H9 (cell line): ENCODE results near the gene ZNF175. TPM values are rescaled to one million over a fixed set of nuclear protein-coding genes. Genes with fewer than 3 reads are reported as not detected.

Experiments used
- DNase-seq: peaks from one replicate; pipeline ENCODE4 v3.0.0-alpha.2; 2017
- H2AFZ ChIP-seq: one replicate; pipeline ENCODE4 v1.6.1; 2013; ENCODE audit warnings: mild to moderate bottlenecking, low read length, control low read depth, moderate library complexity
- H2AK5ac ChIP-seq: 2 replicates; pipeline ENCODE4 v1.6.1; 2013; ENCODE audit warnings: low read length, control low read depth, mixed read lengths; ENCODE audit not compliant: insufficient read length
- H2BK120ac ChIP-seq: one replicate; pipeline ENCODE4 v1.6.1; 2013; ENCODE audit warnings: low read depth, mild to moderate bottlenecking, low read length, control low read depth, inconsistent platforms; ENCODE audit not compliant: poor library complexity, severe bottlenecking
- H2BK12ac ChIP-seq: 2 replicates; pipeline ENCODE4 v1.6.1; 2013; ENCODE audit warnings: low read length, control low read depth, mixed read lengths, low read depth; ENCODE audit not compliant: insufficient read length
- H2BK15ac ChIP-seq: 2 replicates; pipeline ENCODE4 v1.6.1; 2013; ENCODE audit warnings: low read depth, low read length, control low read depth
- H2BK20ac ChIP-seq: one replicate; pipeline ENCODE4 v1.6.1; 2013; ENCODE audit warnings: low read depth, mild to moderate bottlenecking, low read length, control low read depth, inconsistent platforms; ENCODE audit not compliant: poor library complexity, severe bottlenecking
- H2BK5ac ChIP-seq: 2 replicates; pipeline ENCODE4 v1.6.1; 2013; ENCODE audit warnings: low read length, control low read depth, mixed read lengths; ENCODE audit not compliant: insufficient read length
- H3K14ac ChIP-seq: 2 replicates; pipeline ENCODE4 v1.6.1; 2013; ENCODE audit warnings: low read length, control low read depth; ENCODE audit not compliant: insufficient read depth
- H3K18ac ChIP-seq: 2 replicates; pipeline ENCODE4 v1.6.1; 2013; ENCODE audit warnings: low read depth, mild to moderate bottlenecking, mixed read lengths, low read length, control low read depth; ENCODE audit not compliant: insufficient read length
- H3K23ac ChIP-seq: 2 replicates; pipeline ENCODE4 v1.6.1; 2013; ENCODE audit warnings: low read length, control low read depth, mixed read lengths, low read depth; ENCODE audit not compliant: insufficient read length
- H3K23me2 ChIP-seq: 2 replicates; pipeline ENCODE4 v1.6.1; 2013; ENCODE audit warnings: low read depth, mild to moderate bottlenecking, mixed read lengths, low read length, control low read depth; ENCODE audit not compliant: insufficient read length, poor library complexity, severe bottlenecking
- H3K27ac ChIP-seq: 2 replicates; pipeline ENCODE4 v1.5.1; 2013; ENCODE audit warnings: low read length, control low read depth, mixed read lengths, low read depth; ENCODE audit not compliant: insufficient read length
- H3K27me3 ChIP-seq: 2 replicates; pipeline ENCODE4 v1.6.1; 2013; ENCODE audit warnings: low read length, control low read depth, inconsistent platforms; ENCODE audit not compliant: insufficient read depth
- H3K4ac ChIP-seq: 2 replicates; pipeline ENCODE4 v1.6.1; 2013; ENCODE audit warnings: low read depth, mild to moderate bottlenecking, control low read depth, inconsistent platforms, low read length, moderate library complexity
- H3K4me1 ChIP-seq: 2 replicates; pipeline ENCODE4 v1.6.1; 2013; ENCODE audit warnings: low read length, control low read depth, inconsistent platforms; ENCODE audit not compliant: insufficient read depth
- H3K4me2 ChIP-seq: 2 replicates; pipeline ENCODE4 v1.6.1; 2013; ENCODE audit warnings: low read length, control low read depth, mixed read lengths; ENCODE audit not compliant: insufficient read length, insufficient read depth
- H3K56ac ChIP-seq: 2 replicates; pipeline ENCODE4 v1.6.1; 2013; ENCODE audit warnings: low read depth, mild to moderate bottlenecking, mixed read lengths, low read length, control low read depth; ENCODE audit not compliant: insufficient read length
- H3K79me1 ChIP-seq: 2 replicates; pipeline ENCODE4 v1.6.1; 2013; ENCODE audit warnings: low read depth, mild to moderate bottlenecking, moderate library complexity, low read length, control low read depth, inconsistent platforms; ENCODE audit not compliant: insufficient read depth, poor library complexity, severe bottlenecking
- H3K79me2 ChIP-seq: 2 replicates; pipeline ENCODE4 v1.6.1; 2013; ENCODE audit warnings: low read length, control low read depth, inconsistent platforms; ENCODE audit not compliant: insufficient read depth
- H3K9ac ChIP-seq: 2 replicates; pipeline ENCODE4 v1.6.1; 2013; ENCODE audit warnings: low read length, control low read depth, mixed read lengths; ENCODE audit not compliant: insufficient read length; ENCODE audit errors: extremely low read depth
- H3K9me3 ChIP-seq: one replicate; pipeline ENCODE4 v1.6.1; 2013; ENCODE audit warnings: low read depth, low read length, inconsistent platforms; ENCODE audit not compliant: control insufficient read depth
- H3T11ph ChIP-seq: one replicate; pipeline ENCODE4 v1.6.1; 2013; ENCODE audit warnings: mild to moderate bottlenecking, low read length, control low read depth, inconsistent platforms
- H4K20me1 ChIP-seq: one replicate; pipeline ENCODE4 v1.6.1; 2013; ENCODE audit not compliant: control insufficient read depth, insufficient read length, insufficient read depth
- H4K5ac ChIP-seq: 2 replicates; pipeline ENCODE4 v1.6.1; 2013; ENCODE audit warnings: low read depth, mild to moderate bottlenecking, mixed read lengths, low read length, control low read depth; ENCODE audit not compliant: insufficient read length
- H4K8ac ChIP-seq: replicated peaks from 2 replicates; pipeline ENCODE4 v1.6.1; 2013; ENCODE audit warnings: low read length, control low read depth, mixed read lengths, low read depth; ENCODE audit not compliant: insufficient read length
- H4K91ac ChIP-seq: 2 replicates; pipeline ENCODE4 v1.6.1; 2013; ENCODE audit warnings: low read depth, mild to moderate bottlenecking, moderate library complexity, mixed read lengths, low read length, control low read depth; ENCODE audit not compliant: insufficient read length
- H3K27ac Mint-ChIP-seq, 3 experiments: 2 replicates in 2 of 3; 3 replicates in 1 of 3; pipeline ENCODE4 v1.8.0; 2020 to 2021; ENCODE audit warnings: mixed read lengths in 3 of 3, mild to moderate bottlenecking in 1 of 3, moderate library complexity in 1 of 3
- H3K27me3 Mint-ChIP-seq: 2 replicates; pipeline ENCODE4 v1.8.0; 2021; ENCODE audit warnings: low read depth, mild to moderate bottlenecking, moderate library complexity, mixed read lengths
- H3K36me3 Mint-ChIP-seq, 3 experiments: 2 replicates in 2 of 3; 3 replicates in 1 of 3; pipeline ENCODE4 v1.8.0; 2020 to 2021; ENCODE audit warnings: low read depth in 3 of 3, mixed read lengths in 3 of 3; ENCODE audit not compliant: insufficient read depth in 1 of 3
- H3K4me1 Mint-ChIP-seq, 2 experiments: 2 replicates each; pipeline ENCODE4 v1.8.0; 2020; ENCODE audit warnings: mixed read lengths in 2 of 2
- H3K4me3 Mint-ChIP-seq, 2 experiments: 2 replicates in 1 of 2; 3 replicates in 1 of 2; pipeline ENCODE4 v1.8.0; 2020 to 2021; ENCODE audit warnings: mild to moderate bottlenecking in 2 of 2, mixed read lengths in 2 of 2, moderate library complexity in 1 of 2
- H3K9me3 Mint-ChIP-seq, 2 experiments: 2 replicates in 1 of 2; 3 replicates in 1 of 2; pipeline ENCODE4 v1.8.0; 2020; ENCODE audit warnings: mild to moderate bottlenecking in 2 of 2, mixed read lengths in 2 of 2, moderate library complexity in 1 of 2
- WGBS: extraction: QIAGEN DNeasy Blood & Tissue Kit; methylation state at CpG from one replicate; pipeline ENCODE4 v1.1.7; 2013; ENCODE audit warnings: missing lambda C conversion rate, low lambda C conversion rate, mixed read lengths; ENCODE audit not compliant: insufficient read length; ENCODE audit errors: extremely low coverage; 5-methylcytosine and 5-hydroxymethylcytosine counted together
- total RNA-seq: library from RNA; stranded (reverse); gene quantifications from 2 replicates; pipeline ENCODE4 v1.2.1, GENCODE V29; 2021
- TF ChIP-seq, protein P1 (sequence below): fragments of 200-600 bp; sonication (generic); conservative IDR thresholded peaks from 3 replicates; pipeline ENCODE4 v1.8.0; 2021; ENCODE audit warnings: antibody characterized with exemption, mild to moderate bottlenecking

The ZNF175 gene
- total RNA-seq, 1 experiment from 2014 or later = 10.7 TPM

DNA sequence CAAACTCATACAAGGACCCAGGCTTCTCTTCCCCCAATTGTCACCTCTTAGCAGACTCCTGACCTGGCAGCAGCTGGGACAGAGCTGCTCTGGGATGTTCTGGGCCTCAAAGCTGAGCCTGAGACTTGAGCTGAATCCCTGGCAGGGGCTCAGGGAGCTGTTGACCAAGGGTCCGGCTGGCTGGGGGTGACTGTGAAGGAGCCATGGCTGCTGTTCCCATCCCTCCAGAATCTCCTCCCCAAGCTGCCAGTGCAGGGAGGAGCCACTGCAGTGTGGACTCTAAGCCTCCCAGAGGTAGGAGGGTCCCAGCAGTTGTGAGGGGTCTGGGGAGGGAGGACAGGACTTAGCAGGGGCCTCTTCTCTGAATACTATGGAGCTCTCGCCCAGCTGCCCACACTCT lies 41.8 kb upstream of the ZNF175 start:
- Histone ChIP-seq H4K8ac (no peak overlapping the region), H3K23ac (no peak overlapping the region), H3K79me2 (no peaks in the 10 kb centered on the region), H2BK20ac (no peak overlapping the region), H4K20me1 (no peaks in the 10 kb centered on the region), H3K27ac (no peak overlapping the region), H2BK12ac (no peak overlapping the region), H3K27me3 (no peaks in the 10 kb centered on the region), H3K4me1 (no peaks in the 10 kb centered on the region), H3K9ac (no peak overlapping the region), H2BK5ac (no peak overlapping the region), H3K18ac (no peak overlapping the region), H2BK15ac (no peak overlapping the region), H4K5ac (no peak overlapping the region), H3K14ac (no peak overlapping the region), H2AFZ (no peak overlapping the region), H3K56ac (no peak overlapping the region), H3K4ac (no peak overlapping the region), H3K79me1 (no peaks in the 10 kb centered on the region), H2BK120ac (no peak overlapping the region), H3K4me2 (no peak overlapping the region), H3T11ph (no peak overlapping the region), H3K23me2 (no peaks in the 10 kb centered on the region), H4K91ac (no peak overlapping the region), H3K9me3 (no peaks in the 10 kb centered on the region), H2AK5ac (no peak overlapping the region)
- Mint-ChIP-seq H3K27me3 (peaks cover 46% of the 10 kb centered on the region), H3K4me3 (no peak overlapping the region), H3K9me3 (peaks cover 46 to 93% of the 10 kb centered on the region in 2 experiments), H3K27ac (no peak overlapping the region), H3K36me3 (no peaks in the 10 kb centered on the region; a peak in 2 of 7 replicates), H3K4me1 (peaks cover 0 to 8% of the 10 kb centered on the region in 2 experiments; a peak in 2 of 4 replicates)
- TF ChIP-seq, protein P1, sequence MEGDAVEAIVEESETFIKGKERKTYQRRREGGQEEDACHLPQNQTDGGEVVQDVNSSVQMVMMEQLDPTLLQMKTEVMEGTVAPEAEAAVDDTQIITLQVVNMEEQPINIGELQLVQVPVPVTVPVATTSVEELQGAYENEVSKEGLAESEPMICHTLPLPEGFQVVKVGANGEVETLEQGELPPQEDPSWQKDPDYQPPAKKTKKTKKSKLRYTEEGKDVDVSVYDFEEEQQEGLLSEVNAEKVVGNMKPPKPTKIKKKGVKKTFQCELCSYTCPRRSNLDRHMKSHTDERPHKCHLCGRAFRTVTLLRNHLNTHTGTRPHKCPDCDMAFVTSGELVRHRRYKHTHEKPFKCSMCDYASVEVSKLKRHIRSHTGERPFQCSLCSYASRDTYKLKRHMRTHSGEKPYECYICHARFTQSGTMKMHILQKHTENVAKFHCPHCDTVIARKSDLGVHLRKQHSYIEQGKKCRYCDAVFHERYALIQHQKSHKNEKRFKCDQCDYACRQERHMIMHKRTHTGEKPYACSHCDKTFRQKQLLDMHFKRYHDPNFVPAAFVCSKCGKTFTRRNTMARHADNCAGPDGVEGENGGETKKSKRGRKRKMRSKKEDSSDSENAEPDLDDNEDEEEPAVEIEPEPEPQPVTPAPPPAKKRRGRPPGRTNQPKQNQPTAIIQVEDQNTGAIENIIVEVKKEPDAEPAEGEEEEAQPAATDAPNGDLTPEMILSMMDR = no peak
- DNase-seq = no peak
- WGBS = no CpG with 5 or more reads among the region's 2 CpGs
